SK-N-SH (cell line): ENCODE data around the gene MTUS2. TPM values are rescaled to one million over a fixed set of nuclear protein-coding genes. Genes with fewer than 3 reads are reported as not detected.

ENCODE experiments used
- CTCF ChIA-PET: fragments of 300-600, 350-600 bp; formaldehyde crosslinking; extraction: SDS; loops from one replicate; lab custom pipeline; 2021; lab: Yijun Ruan, JAX
- POLR2A ChIA-PET: fragments of 350-600 bp; sonication (Branson Sonifier 250); formaldehyde crosslinking; extraction: SDS; loops from one replicate; lab custom pipeline; 2020; ENCODE audit warnings: antibody characterized with exemption, inconsistent platforms; lab: Yijun Ruan, JAX
- DNase-seq: peaks from one replicate; pipeline ENCODE4 v3.0.0; 2012
- H2AFZ ChIP-seq: fragments of 200-600 bp; sonication (generic); 2 replicates; pipeline ENCODE4 v1.8.1; 2016; ENCODE audit warnings: antibody characterized with exemption, mild to moderate bottlenecking, low read depth
- H3F3A ChIP-seq: fragments of 200-600 bp; sonication (generic); replicated peaks from 2 replicates; pipeline ENCODE3; 2016; ENCODE audit warnings: antibody characterized with exemption, mild to moderate bottlenecking; ENCODE audit not compliant: insufficient read depth
- H3K27ac ChIP-seq, 2 experiments: fragments of 200-500 bp in 1 of 2; fragments of 200-600 bp in 1 of 2; sonication (Bioruptor generic) in 1 of 2; sonication (generic), shearing (Covaris generic) in 1 of 2; 2 replicates each; pipeline versions ENCODE4 v1.5.1 to v1.6.1; 2014 to 2016; ENCODE audit warnings: low read depth in 2 of 2, inconsistent platforms in 1 of 2, low read length in 1 of 2, mild to moderate bottlenecking in 1 of 2, mixed read lengths in 1 of 2
- H3K27me3 ChIP-seq: fragments of 200-600 bp; sonication (generic), shearing (Covaris generic); 2 replicates; pipeline ENCODE4 v1.6.1; 2016; ENCODE audit warnings: mixed run types; ENCODE audit not compliant: insufficient read depth
- H3K36me3 ChIP-seq, 2 experiments: fragments of 200-500 bp in 1 of 2; fragments of 200-600 bp in 1 of 2; sonication (Bioruptor generic) in 1 of 2; sonication (generic) in 1 of 2; replicated peaks in 1 of 2; 2 replicates each; pipeline versions ENCODE3 to v1.5.1; 2014 to 2016; ENCODE audit warnings: low read length in 1 of 2, mild to moderate bottlenecking in 1 of 2; ENCODE audit not compliant: insufficient read depth in 2 of 2, control insufficient read depth in 1 of 2
- H3K4me1 ChIP-seq, 2 experiments: fragments of 200-500 bp in 1 of 2; fragments of 200-600 bp in 1 of 2; sonication (Bioruptor generic) in 1 of 2; sonication (generic), shearing (Covaris generic) in 1 of 2; 2 replicates each; pipeline versions ENCODE4 v1.5.1 to v1.6.1; 2014 to 2016; ENCODE audit warnings: low read depth in 1 of 2, low read length in 1 of 2, mixed run types in 1 of 2; ENCODE audit not compliant: insufficient read depth in 2 of 2, control insufficient read depth in 1 of 2
- H3K4me2 ChIP-seq: fragments of 200-600 bp; sonication (generic), shearing (Covaris generic); 2 replicates; pipeline ENCODE4 v1.6.1; 2017; ENCODE audit warnings: mixed run types
- H3K4me3 ChIP-seq, 2 experiments: fragments of 200-500 bp in 1 of 2; fragments of 200-600 bp in 1 of 2; sonication (Bioruptor generic) in 1 of 2; sonication (generic), shearing (Covaris generic) in 1 of 2; 2 replicates each; pipeline versions ENCODE4 v1.5.1 to v1.8.1; 2014 to 2016; ENCODE audit warnings: low read depth in 2 of 2, inconsistent platforms in 1 of 2, low read length in 1 of 2, mild to moderate bottlenecking in 1 of 2, mixed read lengths in 1 of 2, moderate library complexity in 1 of 2
- H3K79me2 ChIP-seq: fragments of 200-600 bp; sonication (generic); 2 replicates; pipeline ENCODE4 v1.8.1; 2017; ENCODE audit warnings: mild to moderate bottlenecking; ENCODE audit not compliant: insufficient read depth
- H3K9ac ChIP-seq: fragments of 200-600 bp; sonication (generic); 2 replicates; pipeline ENCODE4 v1.6.1; 2017; ENCODE audit warnings: mixed run types
- H3K9me2 ChIP-seq: fragments of 200-600 bp; sonication (generic); 2 replicates; pipeline ENCODE4 v1.6.1; 2017; ENCODE audit warnings: mixed run types
- H3K9me3 ChIP-seq: fragments of 200-600 bp; sonication (generic); 2 replicates; pipeline ENCODE4 v1.6.1; 2017; ENCODE audit warnings: mixed run types, mild to moderate bottlenecking, moderate library complexity
- H4K20me1 ChIP-seq: fragments of 200-600 bp; sonication (generic); 2 replicates; pipeline ENCODE4 v1.6.1; 2017; ENCODE audit warnings: mild to moderate bottlenecking, mixed run types; ENCODE audit not compliant: insufficient read depth
- CHD2 ChIP-seq: fragments of 150-350 bp; IDR thresholded peaks from 2 replicates; pipeline ENCODE4 v1.6.1; 2018; ENCODE audit warnings: low read length; ENCODE audit not compliant: partially characterized antibody
- EP300 ChIP-seq, 2 experiments: IDR thresholded peaks; 2 replicates each; pipeline versions ENCODE4 v1.4.0 to v1.6.1; 2012; ENCODE audit warnings: borderline replicate concordance in 1 of 2, low read depth in 1 of 2, low read length in 1 of 2
- FOSL2 ChIP-seq: IDR thresholded peaks from 2 replicates; pipeline ENCODE4 v1.4.0; 2012; ENCODE audit warnings: low read depth, mild to moderate bottlenecking, moderate library complexity, borderline replicate concordance
- FOXJ3 ChIP-seq: sonication (generic); formaldehyde crosslinking; IDR thresholded peaks from 2 replicates; pipeline ENCODE4 v1.5.1; 2020; ENCODE audit warnings: mild to moderate bottlenecking, missing genetic modification reagents
- GABPA ChIP-seq: IDR thresholded peaks from 2 replicates; pipeline ENCODE4 v1.4.0; 2012; ENCODE audit warnings: low read depth, mild to moderate bottlenecking
- IRF3 ChIP-seq: fragments of 150-350 bp; IDR thresholded peaks from 2 replicates; pipeline ENCODE4 v1.6.1; 2016; ENCODE audit warnings: mild to moderate bottlenecking, low read depth, low read length
- MAX ChIP-seq: IDR thresholded peaks from 2 replicates; pipeline ENCODE4 v1.4.0; 2012; ENCODE audit warnings: low read depth
- MEF2A ChIP-seq: IDR thresholded peaks from 2 replicates; pipeline ENCODE4 v1.4.0; 2012; ENCODE audit warnings: low read depth, borderline replicate concordance
- MXI1 ChIP-seq: IDR thresholded peaks from 2 replicates; pipeline ENCODE4 v1.6.1; 2012; ENCODE audit warnings: mild to moderate bottlenecking, low read depth, low read length, improper control_type of control experiment
- NRF1 ChIP-seq: IDR thresholded peaks from 2 replicates; pipeline ENCODE4 v1.6.1; 2012; ENCODE audit warnings: low read depth, mild to moderate bottlenecking, low read length
- PBX3 ChIP-seq: IDR thresholded peaks from 2 replicates; pipeline ENCODE4; 2012
- RAD21 ChIP-seq: IDR thresholded peaks from 2 replicates; pipeline ENCODE4 v1.6.1; 2012; ENCODE audit warnings: mild to moderate bottlenecking, low read length
- RFX5 ChIP-seq: IDR thresholded peaks from 2 replicates; pipeline ENCODE4 v1.6.1; 2012; ENCODE audit warnings: mild to moderate bottlenecking, improper control_type of control experiment, low read length
- TCF12 ChIP-seq: IDR thresholded peaks from 2 replicates; pipeline ENCODE4 v1.4.0; 2012
- TEAD4 ChIP-seq: IDR thresholded peaks from 2 replicates; pipeline ENCODE4 v1.4.0; 2012; ENCODE audit warnings: mild to moderate bottlenecking, borderline replicate concordance; ENCODE audit not compliant: insufficient read depth
- USF1 ChIP-seq: IDR thresholded peaks from 2 replicates; pipeline ENCODE4 v1.4.0; 2012; ENCODE audit warnings: low read depth, borderline replicate concordance
- ZBTB33 ChIP-seq: IDR thresholded peaks from 2 replicates; pipeline ENCODE4 v1.4.0; 2012; ENCODE audit warnings: low read depth, borderline replicate concordance
- WGBS: methylation state at CpG from one replicate; pipeline ENCODE4 v1.1.6; 2017; ENCODE audit warnings: low lambda C conversion rate; 5-methylcytosine and 5-hydroxymethylcytosine counted together
- polyA plus RNA-seq, 3 experiments: library from polyadenylated mRNA; depleted of rRNA; stranded (reverse); fragments of >200 nt; gene quantifications; 2 replicates each; pipeline ENCODE4 v1.2.3, GENCODE V29; 2012

MTUS2 gene
- polyA plus RNA-seq, 1 of the 3 experiments (the other 2 are of a cell fraction) = 1.7 TPM

- no peaks in the 10 kb centered on the region for H3K9me3 ChIP-seq
- CTCF ChIA-PET = interaction anchor here (1.1 kb wide), 1 partner anchor 21 kb away, joined by 3 read pairs; no protein-coding TSS in a partner anchor
- H3K27ac ChIP-seq = no peak overlapping the region
- H3K27me3 ChIP-seq = no peaks in the 10 kb centered on the region
- H3K4me3 ChIP-seq = no peak overlapping the region
- H3K4me2 ChIP-seq = no peak overlapping the region
- TF ChIP-seq FOSL2 (no peak), RAD21 (no peak), MAX (no peak), CHD2 (no peak), NRF1 (no peak), TCF12 (no peak), GABPA (no peak), ZBTB33 (no peak), FOXJ3 (no peak), EP300 (IDR thresholded peaks at IDR 0.05; ENCODE audit: borderline replicate concordance in 1 of 2, low read depth in 1 of 2, low read length in 1 of 2) (no peak), USF1 (no peak), TEAD4 (no peak), PBX3 (no peak), MXI1 (no peak), MEF2A (no peak), IRF3 (no peak), RFX5 (no peak)
- TF ChIP-seq, all 33 proteins: peak for 0
- no peaks in the 10 kb centered on the region for H3K79me2 ChIP-seq
- no peaks in the 10 kb centered on the region for H4K20me1 ChIP-seq
- H3K9ac ChIP-seq = no peak overlapping the region
- 11% methylated on average over 5 of the region's 5 CpGs for WGBS
- POLR2A ChIA-PET = no interaction called here
- H3K4me1 ChIP-seq = no peaks in the 10 kb centered on the region
- no peaks in the 10 kb centered on the region for H3F3A ChIP-seq
- no peak for DNase-seq
- H3K9me2 ChIP-seq = no peaks in the 10 kb centered on the region
- H2AFZ ChIP-seq = no peak overlapping the region
- no peaks in the 10 kb centered on the region for H3K36me3 ChIP-seq
These were observed 461.9 kb downstream of the MTUS2 start for GRCh38 chr13:29281932-29282495.
